Measurements from ENCODE around the gene SARS1.

The SARS1 gene

GRCh38 chr1:109255097-109255651, 41.5 kb downstream of the SARS1 start:
- peak in 7 of 42 donors; percentile 36 to 66 (median 40) for DNase-seq
- intact Hi-C loops (cut with DNase I), result no loop called here

GRCh38 chr1:109255678-109256077, 42.0 kb downstream of the SARS1 start:
- no peak for DNase-seq
- intact Hi-C loops (cut with DNase I), result no loop called here

- DNase-seq, result peak in 27 of 42 donors; percentile 23 to 88 (median 62)
Observed at GRCh38 chr1:109256085-109256484, 42.4 kb downstream of the SARS1 start.

GRCh38 chr1:109256971-109257681, 43.4 kb downstream of the SARS1 start:
- no peak for DNase-seq
- intact Hi-C loops (cut with DNase I), result no loop called here

More at GRCh38 chr1:109256085-109256484, 42.4 kb downstream of the SARS1 start:
- intact Hi-C loops (cut with DNase I), result no loop called here

GRCh38 chr1:109257682-109258421, 44.1 kb downstream of the SARS1 start:
- DNase-seq, result peak in 1 of 42 donors; percentile 42
- intact Hi-C loops (cut with DNase I), result no loop called here

- DNase-seq, result no peak
- intact Hi-C loops (cut with DNase I), result no loop called here
Observed at GRCh38 chr1:109258481-109259466, 45.1 kb downstream of the SARS1 start.

GRCh38 chr1:109259674-109260557, 46.2 kb downstream of the SARS1 start:
- intact Hi-C loops (cut with DNase I), result loop anchor here (5.0 to 10.0 kb wide), 3 partner anchors 58 to 145 kb away; partner anchors contain the start of genes ELAPOR1 and SORT1
- no peak for DNase-seq

GRCh38 chr1:109261006-109261405, 47.3 kb downstream of the SARS1 start:
- DNase-seq, result no peak
- intact Hi-C loops (cut with DNase I), result loop anchor here (5.0 to 10.0 kb wide), 3 partner anchors 59 to 146 kb away; partner anchors contain the start of genes ELAPOR1 and SORT1

GRCh38 chr1:109261578-109261977, 47.9 kb downstream of the SARS1 start:
- intact Hi-C loops (cut with DNase I), result loop anchor here (5.0 to 10.0 kb wide), 3 partner anchors 59 to 147 kb away; partner anchors contain the start of genes ELAPOR1 and SORT1
- DNase-seq, result no peak

- intact Hi-C loops (cut with DNase I), result loop anchor here (5.0 to 10.0 kb wide), 3 partner anchors 60 to 148 kb away; partner anchors contain the start of genes ELAPOR1 and SORT1
- DNase-seq, result no peak
Observed at GRCh38 chr1:109262231-109263055, 48.7 kb downstream of the SARS1 start.

- intact Hi-C loops (cut with DNase I), result loop anchor here (5.0 to 10.0 kb wide), 3 partner anchors 61 to 148 kb away; partner anchors contain the start of genes ELAPOR1 and SORT1
- peak in 2 of 42 donors; percentile 26 to 51 for DNase-seq
Observed at GRCh38 chr1:109263234-109263596, 49.5 kb downstream of the SARS1 start.

GRCh38 chr1:109263597-109264378, 50.1 kb downstream of the SARS1 start:
- intact Hi-C loops (cut with DNase I), result loop anchor here (5.0 to 10.0 kb wide), 3 partner anchors 61 to 149 kb away; partner anchors contain the start of genes ELAPOR1 and SORT1

GRCh38 chr1:109264379-109264755, 50.6 kb downstream of the SARS1 start:
- intact Hi-C loops (cut with DNase I), result loop anchor here (5.0 to 10.0 kb wide), 3 partner anchors 62 to 150 kb away; partner anchors contain the start of genes ELAPOR1 and SORT1
- no peak for DNase-seq

More at GRCh38 chr1:109263597-109264378, 50.1 kb downstream of the SARS1 start:
- DNase-seq, result peak; percentile 63 to 94 (median 84)

- intact Hi-C loops (cut with DNase I), result loop anchor here (10.0 kb wide), 2 partner anchors 130 to 150 kb away; partner anchors contain the start of genes ELAPOR1 and SORT1
- DNase-seq, result peak in 2 of 42 donors; percentile 9 to 15
Observed at GRCh38 chr1:109265016-109265415, 51.3 kb downstream of the SARS1 start.

GRCh38 chr1:109265741-109266330, 52.1 kb downstream of the SARS1 start:
- intact Hi-C loops (cut with DNase I), result loop anchor here (10.0 kb wide), 2 partner anchors 129 to 151 kb away; partner anchors contain the start of genes ELAPOR1 and SORT1
- peak in 1 of 42 donors; percentile 17 for DNase-seq

All from head of caudate nucleus (tissue), 42 donors.